A673 (cell line): ENCODE data around the gene ATP5MC2. TPM values are rescaled to one million over a fixed set of nuclear protein-coding genes. Genes with fewer than 3 reads are reported as not detected.

ENCODE experiments used
- BruUV-seq: library from RNA; stranded (reverse); fragments of 400-500 nt; replicated peaks from 2 replicates; lab custom pipeline; 2021; lab: Mats Ljungman, UMichigan
- CTCF ChIA-PET: fragments of 300-600 bp; sonication (Branson Sonifier 250); formaldehyde crosslinking; loops from one replicate; lab custom pipeline; 2022; ENCODE audit warnings: antibody characterized with exemption; lab: Charles Lee
- POLR2A ChIA-PET: fragments of 300-600 bp; sonication (Branson Sonifier 250); formaldehyde crosslinking; loops from one replicate; lab custom pipeline; 2022; ENCODE audit warnings: antibody characterized with exemption; ENCODE audit not compliant: low non-redundant PET; lab: Charles Lee
- DNase-seq: peaks from one replicate; pipeline ENCODE4 v3.0.0-alpha.2; 2015; ENCODE audit warnings: low spot score
- H3K27ac ChIP-seq: fragments of 200-600 bp; sonication (generic); 2 replicates; pipeline ENCODE4 v1.5.1; 2016; ENCODE audit warnings: mixed run types, low read depth, mild to moderate bottlenecking, mixed read lengths, antibody characterized with exemption, low read length; ENCODE audit not compliant: poor library complexity, severe bottlenecking
- H3K27me3 ChIP-seq: fragments of 200-600 bp; sonication (generic); replicated peaks from 2 replicates; pipeline ENCODE4 v1.6.1; 2017; ENCODE audit warnings: mixed run types, low read depth, mild to moderate bottlenecking, mixed read lengths, antibody characterized with exemption, low read length; ENCODE audit not compliant: insufficient read depth, poor library complexity
- H3K36me3 ChIP-seq: fragments of 200-600 bp; sonication (generic); 2 replicates; pipeline ENCODE4 v1.6.1; 2016; ENCODE audit warnings: mixed run types, mild to moderate bottlenecking, mixed read lengths, antibody characterized with exemption, low read length; ENCODE audit not compliant: insufficient read depth, poor library complexity, severe bottlenecking
- H3K4me1 ChIP-seq: fragments of 200-600 bp; sonication (generic); 2 replicates; pipeline ENCODE4 v1.6.1; 2017; ENCODE audit warnings: mixed run types, mild to moderate bottlenecking, mixed read lengths, antibody characterized with exemption, low read length; ENCODE audit not compliant: insufficient read depth, poor library complexity, severe bottlenecking
- H3K4me3 ChIP-seq: fragments of 200-600 bp; sonication (generic); 2 replicates; pipeline ENCODE4 v1.5.1; 2016; ENCODE audit warnings: low read depth, mixed run types, mild to moderate bottlenecking, mixed read lengths, low read length; ENCODE audit not compliant: poor library complexity, severe bottlenecking
- H3K9me3 ChIP-seq: fragments of 200-600 bp; sonication (generic); 2 replicates; pipeline ENCODE4 v1.6.1; 2016; ENCODE audit warnings: mixed run types, low read depth, mild to moderate bottlenecking, mixed read lengths, antibody characterized with exemption, low read length; ENCODE audit not compliant: poor library complexity, severe bottlenecking
- EZH2 ChIP-seq: fragments of 200-600 bp; sonication (generic); IDR thresholded peaks from 2 replicates; pipeline ENCODE4 v1.6.1; 2017; ENCODE audit warnings: borderline replicate concordance, low read depth, mild to moderate bottlenecking, mixed read lengths, antibody characterized with exemption, low read length; ENCODE audit not compliant: poor library complexity, severe bottlenecking
- intact Hi-C: fragments of 100-400 bp; cut with micrococcal nuclease; formaldehyde crosslinking; loops from one replicate; pipeline ENCODE4 v1.10.0; 2022; ENCODE audit not compliant: unreplicated experiment
- total RNA-seq: library from RNA; stranded (reverse); gene quantifications from 2 replicates; pipeline ENCODE4 v1.2.3, GENCODE V29; 2021
- TF ChIP-seq, protein P1 (sequence below): fragments of 300-800, 200-600 bp; sonication (generic); conservative IDR thresholded peaks from 2 replicates; pipeline ENCODE4 v1.5.1; 2017; ENCODE audit warnings: low read depth, mild to moderate bottlenecking, antibody characterized with exemption, low read length, moderate library complexity, mixed read lengths

ATP5MC2 gene
- total RNA-seq, 1 experiment from 2014 or later: 447 TPM

GRCh38 chr12:53709671-53710070, 33.8 kb upstream of the ATP5MC2 start:
- H3K27ac ChIP-seq: no peak overlapping the region
- no TSS peak for BruUV-seq
- CTCF ChIA-PET: no interaction called here
- DNase-seq: no peak
- TF ChIP-seq, protein P1, sequence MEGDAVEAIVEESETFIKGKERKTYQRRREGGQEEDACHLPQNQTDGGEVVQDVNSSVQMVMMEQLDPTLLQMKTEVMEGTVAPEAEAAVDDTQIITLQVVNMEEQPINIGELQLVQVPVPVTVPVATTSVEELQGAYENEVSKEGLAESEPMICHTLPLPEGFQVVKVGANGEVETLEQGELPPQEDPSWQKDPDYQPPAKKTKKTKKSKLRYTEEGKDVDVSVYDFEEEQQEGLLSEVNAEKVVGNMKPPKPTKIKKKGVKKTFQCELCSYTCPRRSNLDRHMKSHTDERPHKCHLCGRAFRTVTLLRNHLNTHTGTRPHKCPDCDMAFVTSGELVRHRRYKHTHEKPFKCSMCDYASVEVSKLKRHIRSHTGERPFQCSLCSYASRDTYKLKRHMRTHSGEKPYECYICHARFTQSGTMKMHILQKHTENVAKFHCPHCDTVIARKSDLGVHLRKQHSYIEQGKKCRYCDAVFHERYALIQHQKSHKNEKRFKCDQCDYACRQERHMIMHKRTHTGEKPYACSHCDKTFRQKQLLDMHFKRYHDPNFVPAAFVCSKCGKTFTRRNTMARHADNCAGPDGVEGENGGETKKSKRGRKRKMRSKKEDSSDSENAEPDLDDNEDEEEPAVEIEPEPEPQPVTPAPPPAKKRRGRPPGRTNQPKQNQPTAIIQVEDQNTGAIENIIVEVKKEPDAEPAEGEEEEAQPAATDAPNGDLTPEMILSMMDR: no peak
- no peak for TF ChIP-seq EZH2
- H3K4me1 ChIP-seq: peaks cover 11% of the 10 kb centered on the region
- H3K9me3 ChIP-seq: no peaks in the 10 kb centered on the region
- peaks cover 5% of the 10 kb centered on the region for H3K27me3 ChIP-seq
- no peak overlapping the region for H3K4me3 ChIP-seq
- POLR2A ChIA-PET: no interaction called here
- no peaks in the 10 kb centered on the region for H3K36me3 ChIP-seq
- intact Hi-C loops: no loop called here

- POLR2A ChIA-PET: no interaction called here
- peaks cover 5% of the 10 kb centered on the region for H3K27me3 ChIP-seq
- H3K36me3 ChIP-seq: no peaks in the 10 kb centered on the region
- intact Hi-C loops: no loop called here
- H3K9me3 ChIP-seq: no peaks in the 10 kb centered on the region
- TF ChIP-seq, protein P1: no peak
- TF ChIP-seq EZH2: no peak
- CTCF ChIA-PET: interaction anchor here (1.5 kb wide), 1 partner anchor 37 kb away, joined by 4 read pairs; no protein-coding TSS in a partner anchor
- no peak for DNase-seq
- BruUV-seq: no TSS peak
- no peak overlapping the region for H3K27ac ChIP-seq
- H3K4me1 ChIP-seq: peaks cover 16% of the 10 kb centered on the region
- no peak overlapping the region for H3K4me3 ChIP-seq
Measured at GRCh38 chr12:53706080-53706479, 30.2 kb upstream of the ATP5MC2 start.

DNA sequence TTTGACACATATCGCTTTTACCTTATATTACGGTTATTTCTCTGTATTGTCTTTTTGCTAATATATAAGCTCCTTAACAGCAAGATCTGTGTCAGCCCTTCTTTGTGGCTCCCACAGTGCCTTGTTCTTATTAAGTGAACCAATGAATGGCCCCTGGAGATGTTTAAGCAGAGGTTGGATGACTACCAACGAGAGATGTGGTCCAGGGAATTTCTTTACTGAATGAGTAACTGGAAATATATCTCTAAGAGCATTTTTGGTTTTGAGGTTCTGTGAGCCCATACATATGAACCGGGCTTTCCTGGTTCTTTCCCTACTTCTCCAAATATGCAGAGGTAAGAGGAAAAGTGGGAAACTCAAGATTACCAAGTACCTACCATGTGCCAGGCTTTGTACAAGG, 27.9 kb upstream of the ATP5MC2 start:
- intact Hi-C loops: loop anchor here (5.0 kb wide), 2 partner anchors 279 to 499 kb away; no protein-coding TSS in a partner anchor
- Histone ChIP-seq H3K9me3 (no peaks in the 10 kb centered on the region), H3K27ac (no peak overlapping the region), H3K36me3 (no peaks in the 10 kb centered on the region), H3K27me3 (peaks cover 4% of the 10 kb centered on the region), H3K4me1 (peaks cover 15% of the 10 kb centered on the region), H3K4me3 (no peak overlapping the region)
- DNase-seq: no peak
- ChIA-PET CTCF (interaction anchor here (2.6 kb wide), 1 partner anchor 43 kb away, joined by 25 read pairs; no protein-coding TSS in a partner anchor), POLR2A (no interaction called here)
- no TSS peak for BruUV-seq
- TF ChIP-seq, protein P1: no peak
- no peak for TF ChIP-seq EZH2
